ENCODE data around the gene CHAD.
A peak's percentile ranks its signal among the peaks of the same experiment; 100 is the strongest.
"Not testable (repeated sequence)": the region's sequence is repeated elsewhere in the genome, so short reads cannot be mapped to it uniquely, and the experiment has no call there.

Gene CHAD

GRCh38 chr17:50492214-50492613 is 23.5 kb upstream of the CHAD start:
- no peak for DNase-seq

GRCh38 chr17:50491505-50491904 is 22.8 kb upstream of the CHAD start:
- no peak for DNase-seq

GRCh38 chr17:50488880-50489279 is 20.2 kb upstream of the CHAD start:
- no peak for DNase-seq

- no peak for DNase-seq
Observed at GRCh38 chr17:50487213-50488096, 18.8 kb upstream of the CHAD start.

GRCh38 chr17:50484386-50485155 is 15.9 kb upstream of the CHAD start:
- no peak for DNase-seq

GRCh38 chr17:50483266-50483665 is 14.6 kb upstream of the CHAD start:
- no peak for DNase-seq

- peak; percentile 47 to 86 (median 57) for DNase-seq
Observed at GRCh38 chr17:50482516-50482915, 13.8 kb upstream of the CHAD start.

GRCh38 chr17:50482110-50482509 is 13.4 kb upstream of the CHAD start:
- no peak for DNase-seq

- DNase-seq, result no peak
Observed at GRCh38 chr17:50481648-50482047, 13.0 kb upstream of the CHAD start.

- DNase-seq, result no peak
Observed at GRCh38 chr17:50480854-50481490, 12.3 kb upstream of the CHAD start.

- DNase-seq, result no peak
Observed at GRCh38 chr17:50480142-50480764, 11.6 kb upstream of the CHAD start.

- DNase-seq, result peak; percentile 62 to 82 (median 72)
Observed at GRCh38 chr17:50479522-50480141, 11.0 kb upstream of the CHAD start.

GRCh38 chr17:50478391-50479381 is 10.0 kb upstream of the CHAD start, which contains the start of gene RSAD1:
Gene RSAD1, plus strand, starts transcription at chr17:50478860. Its CDS starts 25 bp downstream, at chr17:50478885.
- peak; percentile 86 to 94 (median 94) for DNase-seq

GRCh38 chr17:50477976-50478375 is 9.3 kb upstream of the CHAD start:
- peak in 1 of 3 experiments; percentile 33 for DNase-seq

- DNase-seq, result no peak
Observed at GRCh38 chr17:50476545-50477315, 8.1 kb upstream of the CHAD start.

- not testable (repeated sequence) for DNase-seq
Observed at GRCh38 chr17:50475775-50476544, 7.3 kb upstream of the CHAD start.

GRCh38 chr17:50475362-50475761 is 6.7 kb upstream of the CHAD start:
- DNase-seq, result no peak

GRCh38 chr17:50474523-50474922 is 5.8 kb upstream of the CHAD start:
- no peak for DNase-seq

- no peak for DNase-seq
Observed at GRCh38 chr17:50473901-50474300, 5.2 kb upstream of the CHAD start.

All from NCI-H1417 (cell line).